GM18505 (cell line): ENCODE results near the gene ZEB1.
"Not testable (repeated sequence)": the region's sequence is repeated elsewhere in the genome, so short reads cannot be mapped to it uniquely, and the experiment has no call there.

Experiments used
- ATAC-seq: cut with Tn5 transposase; IDR thresholded peaks from one replicate; pipeline ENCODE4 v1.9.1; 2021; ENCODE audit not compliant: unreplicated experiment
- POLR2A ChIP-seq: IDR thresholded peaks from 4 replicates; pipeline ENCODE4 v1.6.1; 2011; ENCODE audit warnings: borderline replicate concordance; ENCODE audit not compliant: insufficient read depth, insufficient read length; ENCODE audit errors: extremely low read depth

ZEB1 gene

GRCh38 chr10:31549896-31550295, 230.9 kb downstream of the ZEB1 start:
- no peak for TF ChIP-seq POLR2A

GRCh38 chr10:31554556-31554955, 235.5 kb downstream of the ZEB1 start:
- no peak for TF ChIP-seq POLR2A

More at GRCh38 chr10:31549896-31550295, 230.9 kb downstream of the ZEB1 start:
- ATAC-seq = no peak

GRCh38 chr10:31557854-31558253, 238.8 kb downstream of the ZEB1 start:
- no peak for ATAC-seq
- no peak for TF ChIP-seq POLR2A

More at GRCh38 chr10:31554556-31554955, 235.5 kb downstream of the ZEB1 start:
- ATAC-seq = no peak

- not testable (repeated sequence) for ATAC-seq
Measured at GRCh38 chr10:31568252-31568861, 249.3 kb downstream of the ZEB1 start.

GRCh38 chr10:31574577-31574976, 255.6 kb downstream of the ZEB1 start:
- ATAC-seq = no peak
- no peak for TF ChIP-seq POLR2A

GRCh38 chr10:31578181-31578852, 259.3 kb downstream of the ZEB1 start:
- no peak for TF ChIP-seq POLR2A
- no peak for ATAC-seq

- ATAC-seq = no peak
- TF ChIP-seq POLR2A = no peak
Measured at GRCh38 chr10:31578951-31579350, 259.9 kb downstream of the ZEB1 start.
